MM.1S (cell line): ENCODE measurements around the gene ZDHHC7.

ENCODE experiments used
- DNase-seq: peaks from one replicate; pipeline ENCODE4 v3.0.0-alpha.2; 2015
- H2AFZ ChIP-seq: fragments of 300-600 bp; sonication (generic); 2 replicates; pipeline ENCODE4 v1.6.0; 2016; ENCODE audit warnings: antibody characterized with exemption, low read length
- H3F3A ChIP-seq: fragments of 300-600 bp; sonication (generic); 2 replicates; pipeline ENCODE4 v1.6.1; 2016; ENCODE audit warnings: mild to moderate bottlenecking, antibody characterized with exemption, low read length, moderate library complexity, mixed read lengths; ENCODE audit not compliant: insufficient read depth
- H3K27ac ChIP-seq: fragments of 300-600 bp; sonication (generic); 2 replicates; pipeline ENCODE4 v1.5.1; 2016; ENCODE audit warnings: mild to moderate bottlenecking, low read length
- H3K27me3 ChIP-seq: fragments of 300-600 bp; sonication (generic); replicated peaks from 2 replicates; pipeline ENCODE4 v1.6.0; 2016; ENCODE audit warnings: low read length; ENCODE audit not compliant: insufficient read depth
- H3K36me3 ChIP-seq: fragments of 300-600 bp; sonication (generic); replicated peaks from 2 replicates; pipeline ENCODE4 v1.6.1; 2016; ENCODE audit warnings: mild to moderate bottlenecking, low read length, mixed read lengths; ENCODE audit not compliant: insufficient read depth
- H3K4me1 ChIP-seq: fragments of 300-600 bp; sonication (generic); 2 replicates; pipeline ENCODE4 v1.6.1; 2016; ENCODE audit warnings: low read length, mixed read lengths
- H3K4me2 ChIP-seq: fragments of 300-600 bp; sonication (generic); 2 replicates; pipeline ENCODE4 v1.6.0; 2016; ENCODE audit warnings: low read depth, low read length
- H3K4me3 ChIP-seq: fragments of 300-600 bp; sonication (generic); 2 replicates; pipeline ENCODE4 v1.5.1; 2016; ENCODE audit warnings: low read length, mixed read lengths
- H3K79me2 ChIP-seq: fragments of 300-600 bp; sonication (generic); 2 replicates; pipeline ENCODE4 v1.6.1; 2016; ENCODE audit warnings: mixed run types, low read length, mixed read lengths
- H3K9ac ChIP-seq: fragments of 300-600 bp; sonication (generic); 2 replicates; pipeline ENCODE4 v1.6.1; 2016; ENCODE audit warnings: low read length, mixed read lengths
- H3K9me2 ChIP-seq: fragments of 300-600 bp; sonication (generic); replicated peaks from 2 replicates; pipeline ENCODE4 v1.6.1; 2016; ENCODE audit warnings: mild to moderate bottlenecking, low read length, mixed read lengths; ENCODE audit not compliant: insufficient read depth
- H3K9me3 ChIP-seq: fragments of 300-600 bp; sonication (generic); replicated peaks from 2 replicates; pipeline ENCODE4 v1.6.1; 2016; ENCODE audit warnings: mild to moderate bottlenecking, low read length, mixed read lengths; ENCODE audit not compliant: insufficient read depth
- H4K20me1 ChIP-seq: fragments of 300-600 bp; sonication (generic); 2 replicates; pipeline ENCODE4 v1.6.1; 2016; ENCODE audit warnings: mild to moderate bottlenecking, low read length, moderate library complexity, mixed read lengths; ENCODE audit not compliant: insufficient read depth
- CTCF ChIP-seq: fragments of 300-600 bp; sonication (generic); IDR thresholded peaks from 2 replicates; pipeline ENCODE4 v1.5.1; 2016; ENCODE audit warnings: antibody characterized with exemption, low read length, mixed read lengths
- EZH2 ChIP-seq: fragments of 300-600 bp; sonication (generic); optimal IDR thresholded peaks from 2 replicates; pipeline ENCODE3; 2017; ENCODE audit warnings: low read depth, mild to moderate bottlenecking, antibody characterized with exemption, low read length, mixed read lengths
- EZH2phosphoT487 ChIP-seq: fragments of 300-600 bp; sonication (generic); IDR thresholded peaks from 2 replicates; pipeline ENCODE4 v1.6.1; 2018; ENCODE audit warnings: antibody characterized with exemption, low read length

Gene ZDHHC7

GRCh38 chr16:84949772-84950436 lies 61.4 kb downstream of the ZDHHC7 start:
- Histone ChIP-seq H3K4me2 (no peak overlapping the region), H3K4me3 (no peak overlapping the region), H2AFZ (no peak overlapping the region)

GRCh38 chr16:84948851-84949610 lies 62.3 kb downstream of the ZDHHC7 start:
- DNase-seq = no peak
- Histone ChIP-seq H3K27ac (no peak overlapping the region), H3K9ac (no peak overlapping the region), H3K79me2 (no peaks in the 10 kb centered on the region), H3K4me3 (no peak overlapping the region), H3K4me1 (no peaks in the 10 kb centered on the region), H4K20me1 (no peaks in the 10 kb centered on the region), H3K36me3 (no peaks in the 10 kb centered on the region), H3K27me3 (peaks cover 9% of the 10 kb centered on the region), H3F3A (no peaks in the 10 kb centered on the region), H3K9me2 (no peaks in the 10 kb centered on the region), H3K4me2 (no peak overlapping the region), H3K9me3 (no peaks in the 10 kb centered on the region), H2AFZ (no peak overlapping the region)
- TF ChIP-seq EZH2 (no peak), EZH2phosphoT487 (no peak), CTCF (no peak)

More at GRCh38 chr16:84949772-84950436, 61.4 kb downstream of the ZDHHC7 start:
- Histone ChIP-seq H3K27ac (no peak overlapping the region), H4K20me1 (no peaks in the 10 kb centered on the region), H3K9me3 (no peaks in the 10 kb centered on the region), H3F3A (no peaks in the 10 kb centered on the region), H3K4me1 (no peaks in the 10 kb centered on the region), H3K36me3 (no peaks in the 10 kb centered on the region), H3K9me2 (no peaks in the 10 kb centered on the region), H3K27me3 (peaks cover 9% of the 10 kb centered on the region), H3K79me2 (no peaks in the 10 kb centered on the region), H3K9ac (no peak overlapping the region)
- TF ChIP-seq EZH2phosphoT487 (no peak), EZH2 (no peak), CTCF (no peak)
- DNase-seq = no peak

- Histone ChIP-seq H3F3A (no peaks in the 10 kb centered on the region), H3K27ac (no peak overlapping the region), H3K4me1 (no peaks in the 10 kb centered on the region), H4K20me1 (no peaks in the 10 kb centered on the region), H3K27me3 (peaks cover 9% of the 10 kb centered on the region), H3K9ac (no peak overlapping the region), H2AFZ (no peak overlapping the region), H3K9me3 (no peaks in the 10 kb centered on the region), H3K4me2 (no peak overlapping the region), H3K4me3 (no peak overlapping the region), H3K9me2 (no peaks in the 10 kb centered on the region), H3K36me3 (no peaks in the 10 kb centered on the region), H3K79me2 (no peaks in the 10 kb centered on the region)
- DNase-seq = no peak
- TF ChIP-seq EZH2 = no peak
Observed at GRCh38 chr16:84947996-84948850, 63.1 kb downstream of the ZDHHC7 start.
